HG02588 (cell line): ENCODE results near the gene CSNK1D.
"Not testable (repeated sequence)": the region's sequence is repeated elsewhere in the genome, so short reads cannot be mapped to it uniquely, and the experiment has no call there.

Experiments
- ATAC-seq: cut with Tn5 transposase; IDR thresholded peaks from one replicate; pipeline ENCODE4 v1.9.1; 2021; ENCODE audit warnings: mild to moderate bottlenecking, moderate library complexity; ENCODE audit not compliant: unreplicated experiment

CSNK1D gene

DNA sequence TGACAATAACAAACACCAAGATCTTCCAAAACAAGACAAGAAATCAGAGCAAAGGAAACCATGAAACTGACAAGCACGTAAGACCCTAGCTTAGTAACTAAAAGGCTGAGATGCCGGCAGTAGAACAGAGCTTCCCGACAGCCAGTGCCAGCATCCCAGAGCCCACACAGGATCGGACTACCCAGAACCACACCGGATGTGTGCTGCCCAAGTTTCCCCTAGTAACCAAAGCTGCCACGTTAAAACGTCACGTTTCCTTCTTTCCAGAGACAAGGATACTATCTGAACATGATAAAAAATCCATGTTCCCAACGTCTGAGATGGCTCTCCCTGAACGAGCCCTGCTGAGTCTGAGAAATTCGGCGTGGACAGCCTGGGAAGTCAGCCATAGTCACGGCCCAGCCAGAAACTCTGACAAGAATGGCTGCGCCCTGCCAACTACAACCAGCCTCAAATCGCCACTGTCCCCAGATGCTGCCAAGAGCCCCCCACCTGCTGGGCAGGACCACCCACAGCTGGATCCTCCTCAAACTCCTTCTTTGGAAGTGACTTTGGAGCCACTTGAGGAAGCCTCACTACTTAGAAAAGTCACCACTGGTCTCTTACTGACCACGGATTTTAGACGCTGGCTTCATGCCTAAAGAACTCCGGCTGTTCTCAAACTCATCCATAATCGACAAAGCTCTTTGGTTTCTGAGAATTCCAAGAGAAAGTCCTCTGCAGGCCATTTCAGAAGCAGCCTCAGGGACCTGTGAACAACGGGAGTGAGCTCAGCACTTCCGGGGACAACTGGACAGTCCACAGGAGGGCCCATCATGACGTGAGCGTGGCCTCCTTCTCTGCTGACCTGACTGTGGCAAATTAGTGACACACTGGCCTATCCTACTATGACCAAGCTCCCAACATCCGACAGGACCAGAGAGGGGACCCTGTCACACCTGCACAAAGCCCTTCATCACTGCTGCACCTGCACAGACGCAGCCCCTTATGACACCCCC, 77.5 kb downstream of the CSNK1D start:
- no peak for ATAC-seq

DNA sequence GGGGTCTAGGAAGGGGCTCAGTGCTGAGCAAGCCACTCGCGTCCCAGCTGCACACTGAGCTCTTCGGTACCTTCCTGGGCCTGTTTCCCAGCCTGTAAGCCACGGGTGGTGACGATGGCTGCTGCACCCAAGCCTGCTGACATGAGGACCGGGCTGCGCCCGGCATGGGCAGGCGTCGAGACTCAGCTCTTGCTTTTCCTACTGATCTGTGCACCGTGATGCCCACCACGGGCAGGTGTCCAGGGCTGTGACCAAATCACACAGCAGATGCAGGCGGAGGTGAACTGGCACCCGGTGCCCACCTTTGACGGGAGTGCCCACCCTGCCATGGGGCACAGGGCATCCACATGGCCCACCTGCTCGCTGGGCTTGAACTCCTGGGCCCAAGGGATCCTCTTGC, 78.7 kb downstream of the CSNK1D start:
- no peak for ATAC-seq

DNA sequence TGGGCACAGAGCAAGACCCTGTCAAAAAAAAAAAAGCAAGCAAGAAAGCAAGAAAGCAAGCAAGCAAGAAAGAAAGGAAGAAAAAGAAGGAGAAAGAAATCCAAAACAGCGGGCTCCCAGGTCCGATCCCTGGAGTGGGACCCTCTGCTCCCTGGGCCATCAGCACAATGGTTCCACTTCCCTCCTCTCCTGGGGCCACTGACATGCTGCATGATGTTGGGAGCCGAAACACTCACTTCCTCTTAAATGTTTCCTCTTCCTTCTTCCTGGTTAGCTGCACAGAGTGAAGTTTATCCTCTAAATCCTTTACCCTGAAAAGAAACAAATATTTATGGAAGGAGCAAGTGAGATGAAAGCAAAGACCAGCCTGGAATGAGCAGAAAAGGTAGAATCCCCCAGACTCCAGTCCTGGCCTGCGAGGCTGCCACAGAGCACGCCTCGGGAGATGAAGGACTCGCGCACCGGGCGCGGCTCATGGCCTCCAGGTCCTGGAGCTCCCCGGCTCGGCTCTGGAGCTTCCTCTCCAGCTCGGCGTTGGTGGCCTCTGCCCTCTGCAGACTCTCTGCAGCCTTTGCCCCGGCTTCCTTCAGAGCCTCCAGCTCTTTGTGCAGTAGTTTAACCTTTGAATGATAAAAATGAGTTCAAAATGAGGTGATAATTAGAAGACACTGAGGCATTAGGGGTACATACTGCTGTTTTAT, 79.8 kb downstream of the CSNK1D start:
- ATAC-seq = no peak

DNA sequence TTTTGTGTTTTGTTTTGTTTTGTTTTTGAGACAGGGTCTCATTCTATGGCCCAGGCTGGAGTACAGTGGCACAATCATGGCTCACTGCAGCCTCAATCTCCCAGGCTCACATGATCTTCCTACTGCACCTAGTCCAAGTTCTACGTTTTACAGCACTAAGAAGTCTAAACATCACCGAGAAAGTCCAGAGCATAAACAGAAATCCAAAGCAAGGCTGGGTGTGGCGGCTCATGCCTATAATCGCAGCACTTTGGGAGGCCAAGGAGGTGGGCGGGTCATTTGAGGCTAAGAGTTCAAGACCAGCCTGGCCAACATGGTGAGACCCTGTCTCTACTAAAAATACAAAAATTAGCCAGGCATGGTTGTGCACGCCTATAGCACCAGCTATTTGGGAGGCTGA, 80.5 kb downstream of the CSNK1D start:
- ATAC-seq = not testable (repeated sequence)
